PC-3 (cell line): ENCODE measurements around the gene C1orf94. TPM values are rescaled to one million over a fixed set of nuclear protein-coding genes. Genes with fewer than 3 reads are reported as not detected.

Source experiments
- ATAC-seq: fragments of 200-7000 bp; cut with Tn5 transposase; 2 replicates; pipeline ENCODE4 v1.9.1; 2020; ENCODE audit warnings: mild to moderate bottlenecking, moderate library complexity
- BruUV-seq: library from RNA; stranded (reverse); fragments of 400-500 nt; replicated peaks from 2 replicates; lab custom pipeline; 2021; lab: Mats Ljungman, UMichigan
- CTCF ChIA-PET: fragments of 300-600 bp; sonication (Branson Sonifier 250); formaldehyde crosslinking; loops from one replicate; lab custom pipeline; 2022; ENCODE audit warnings: antibody characterized with exemption; lab: Charles Lee
- POLR2A ChIA-PET: fragments of 300-600 bp; sonication (Branson Sonifier 250); formaldehyde crosslinking; loops from one replicate; lab custom pipeline; 2022; ENCODE audit warnings: antibody characterized with exemption; ENCODE audit not compliant: unreplicated experiment; lab: Charles Lee
- DNase-seq: peaks from one replicate; pipeline ENCODE4 v3.0.0-alpha.2; 2015
- H2AFZ ChIP-seq: fragments of 300-600 bp; sonication (generic); 2 replicates; pipeline ENCODE4 v1.6.0; 2016; ENCODE audit warnings: antibody characterized with exemption, low read length
- H3F3A ChIP-seq: fragments of 300-600 bp; sonication (generic); one replicate; pipeline ENCODE4 v1.6.0; 2017; ENCODE audit warnings: antibody characterized with exemption, low read length, control low read depth, mild to moderate bottlenecking; ENCODE audit not compliant: unreplicated experiment
- H3K27ac ChIP-seq: fragments of 300-600 bp; sonication (generic); 2 replicates; pipeline ENCODE4 v1.5.1; 2016; ENCODE audit warnings: mild to moderate bottlenecking, low read length
- H3K27me3 ChIP-seq: fragments of 300-600 bp; sonication (generic); 2 replicates; pipeline ENCODE4 v1.6.1; 2016; ENCODE audit warnings: low read length, mixed read lengths
- H3K36me3 ChIP-seq: fragments of 300-600 bp; sonication (generic); 2 replicates; pipeline ENCODE4 v1.6.1; 2016; ENCODE audit warnings: low read depth, mixed run types, low read length, mixed read lengths
- H3K4me1 ChIP-seq: fragments of 300-600 bp; sonication (generic); 2 replicates; pipeline ENCODE4 v1.5.1; 2016; ENCODE audit warnings: low read length; ENCODE audit not compliant: insufficient read depth
- H3K4me2 ChIP-seq: fragments of 300-600 bp; sonication (generic); 2 replicates; pipeline ENCODE4 v1.6.0; 2016; ENCODE audit warnings: low read length
- H3K4me3 ChIP-seq: fragments of 300-600 bp; sonication (generic); 2 replicates; pipeline ENCODE4 v1.5.1; 2016; ENCODE audit warnings: mild to moderate bottlenecking, low read length, mixed read lengths
- H3K79me2 ChIP-seq: fragments of 300-600 bp; sonication (generic); 2 replicates; pipeline ENCODE4 v1.6.1; 2017; ENCODE audit warnings: low read length, mixed read lengths
- H3K9ac ChIP-seq: fragments of 300-600 bp; sonication (generic); 2 replicates; pipeline ENCODE4 v1.6.0; 2016; ENCODE audit warnings: mild to moderate bottlenecking, low read length
- H3K9me2 ChIP-seq: fragments of 300-600 bp; sonication (generic); replicated peaks from 2 replicates; pipeline ENCODE4 v1.6.1; 2016; ENCODE audit warnings: mixed run types, low read length, mixed read lengths
- H3K9me3 ChIP-seq: fragments of 300-600 bp; sonication (generic); 2 replicates; pipeline ENCODE4 v1.6.1; 2016; ENCODE audit warnings: low read length, mixed read lengths
- H4K20me1 ChIP-seq: fragments of 300-600 bp; sonication (generic); 2 replicates; pipeline ENCODE4 v1.6.1; 2016; ENCODE audit warnings: low read length, mixed read lengths
- CTCF ChIP-seq: fragments of 300-600 bp; sonication (generic); conservative IDR thresholded peaks from 2 replicates; pipeline ENCODE4 v1.5.1; 2017; ENCODE audit warnings: antibody characterized with exemption, low read depth, mild to moderate bottlenecking, low read length
- EZH2 ChIP-seq: fragments of 300-600 bp; sonication (generic); IDR thresholded peaks from one replicate; pipeline ENCODE4 v1.6.1; 2017; ENCODE audit warnings: antibody characterized with exemption, mild to moderate bottlenecking, low read length; ENCODE audit not compliant: unreplicated experiment
- EZH2phosphoT487 ChIP-seq: fragments of 300-600 bp; sonication (generic); IDR thresholded peaks from 2 replicates; pipeline ENCODE4 v1.6.1; 2018; ENCODE audit warnings: mild to moderate bottlenecking, antibody characterized with exemption, low read length, borderline replicate concordance
- intact Hi-C: fragments of 100-400 bp; cut with micrococcal nuclease; formaldehyde crosslinking; loops from 2 replicates; pipeline ENCODE4 v1.9.0; 2023
- total RNA-seq: library from RNA; depleted of rRNA; stranded (reverse); fragments of >200 nt; gene quantifications from 2 replicates; pipeline ENCODE4 v1.2.3, GENCODE V29; 2014

The C1orf94 gene
- total RNA-seq, 1 experiment from 2014 or later, result not detected

DNA sequence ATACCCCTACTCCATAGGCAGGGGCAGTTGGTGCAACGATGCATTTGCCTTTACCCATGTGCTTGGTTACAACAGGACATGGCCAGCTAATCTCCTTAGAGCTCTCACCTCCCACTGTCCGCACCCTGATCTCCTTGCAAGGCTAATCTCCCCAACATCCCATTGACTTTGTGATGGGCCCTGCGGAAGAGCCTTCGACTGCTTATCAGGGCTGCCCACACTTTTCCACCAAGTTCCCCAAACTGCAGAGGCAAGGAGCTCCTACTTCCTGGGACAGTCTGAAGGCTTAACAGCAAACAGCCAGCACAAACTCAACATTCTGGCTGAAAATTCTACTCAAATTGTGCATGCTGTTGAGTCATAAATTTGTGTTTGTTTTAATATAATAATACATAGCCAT lies 36.0 kb downstream of the C1orf94 start:
- intact Hi-C loops, result no loop called here
- Histone ChIP-seq H3K27ac (no peak overlapping the region), H3K4me1 (no peaks in the 10 kb centered on the region), H3K27me3 (no peaks in the 10 kb centered on the region), H2AFZ (no peak overlapping the region), H3K9me3 (no peaks in the 10 kb centered on the region), H3K4me2 (no peak overlapping the region), H3F3A (no peaks in the 10 kb centered on the region), H3K4me3 (no peak overlapping the region), H4K20me1 (no peaks in the 10 kb centered on the region), H3K9me2 (no peaks in the 10 kb centered on the region), H3K79me2 (no peaks in the 10 kb centered on the region), H3K36me3 (no peaks in the 10 kb centered on the region), H3K9ac (no peak overlapping the region)
- TF ChIP-seq EZH2phosphoT487, result no peak
- no peak for TF ChIP-seq CTCF
- no peak for TF ChIP-seq EZH2
- ATAC-seq (no peak), DNase-seq (no peak)
- ChIA-PET POLR2A (no interaction called here), CTCF (no interaction called here)
- BruUV-seq, result no TSS peak

DNA sequence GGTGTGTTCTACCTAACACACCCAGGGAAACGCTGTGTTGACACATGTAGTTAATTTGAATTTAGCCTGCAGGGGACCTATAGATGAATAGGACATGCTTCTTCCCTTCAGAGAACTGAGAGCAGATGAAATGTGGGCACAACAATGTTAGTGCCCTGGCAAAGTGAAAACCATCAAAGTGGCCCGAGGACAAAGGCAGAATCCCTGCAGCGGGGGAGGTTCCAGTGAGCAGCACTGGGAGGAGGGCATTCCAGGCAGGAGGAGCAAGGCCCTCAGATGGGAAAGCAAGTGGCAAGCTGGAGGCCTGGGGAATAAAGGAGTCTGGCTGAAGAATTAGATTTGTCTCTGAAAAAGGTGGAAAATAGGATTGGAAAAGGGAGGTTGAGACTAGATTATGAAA lies 37.2 kb downstream of the C1orf94 start:
- Histone ChIP-seq H3K4me1 (no peaks in the 10 kb centered on the region), H3K4me2 (no peak overlapping the region), H3F3A (no peaks in the 10 kb centered on the region), H3K27me3 (no peaks in the 10 kb centered on the region), H4K20me1 (no peaks in the 10 kb centered on the region), H3K9me3 (no peaks in the 10 kb centered on the region), H3K27ac (no peak overlapping the region), H3K79me2 (no peaks in the 10 kb centered on the region), H2AFZ (no peak overlapping the region), H3K9me2 (no peaks in the 10 kb centered on the region), H3K9ac (no peak overlapping the region), H3K36me3 (no peaks in the 10 kb centered on the region), H3K4me3 (no peak overlapping the region)
- TF ChIP-seq EZH2 (no peak), CTCF (no peak), EZH2phosphoT487 (no peak)
- ChIA-PET POLR2A (no interaction called here), CTCF (no interaction called here)
- no peak for DNase-seq
- ATAC-seq, result no peak
- BruUV-seq, result no TSS peak
- intact Hi-C loops, result no loop called here

GRCh38 chr1:34231441-34231840 lies 54.7 kb downstream of the C1orf94 start:
- Histone ChIP-seq H3F3A (no peaks in the 10 kb centered on the region), H3K9me2 (no peaks in the 10 kb centered on the region), H2AFZ (no peak overlapping the region), H3K9me3 (no peaks in the 10 kb centered on the region), H3K9ac (no peak overlapping the region), H3K27ac (no peak overlapping the region), H3K4me3 (no peak overlapping the region), H3K79me2 (no peaks in the 10 kb centered on the region), H3K27me3 (0 out of 2 replicates have a peak, but pooled peaks cover 5% of the 10 kb centered on the region), H3K4me2 (no peak overlapping the region), H3K4me1 (no peaks in the 10 kb centered on the region), H3K36me3 (no peaks in the 10 kb centered on the region), H4K20me1 (no peaks in the 10 kb centered on the region)
- TF ChIP-seq EZH2phosphoT487 (no peak), EZH2 (no peak), CTCF (no peak)
- DNase-seq, result no peak
- no peak for ATAC-seq
- intact Hi-C loops, result no loop called here
- BruUV-seq, result no TSS peak
- CTCF ChIA-PET, result no interaction called here
- POLR2A ChIA-PET, result no interaction called here
